ENCODE results near the gene NEDD4. TPM values are rescaled to one million over a fixed set of nuclear protein-coding genes. Genes with fewer than 3 reads are reported as not detected.

The NEDD4 gene
- total RNA-seq, 1 donor from 2014 or later, result 24.1 TPM

DNA sequence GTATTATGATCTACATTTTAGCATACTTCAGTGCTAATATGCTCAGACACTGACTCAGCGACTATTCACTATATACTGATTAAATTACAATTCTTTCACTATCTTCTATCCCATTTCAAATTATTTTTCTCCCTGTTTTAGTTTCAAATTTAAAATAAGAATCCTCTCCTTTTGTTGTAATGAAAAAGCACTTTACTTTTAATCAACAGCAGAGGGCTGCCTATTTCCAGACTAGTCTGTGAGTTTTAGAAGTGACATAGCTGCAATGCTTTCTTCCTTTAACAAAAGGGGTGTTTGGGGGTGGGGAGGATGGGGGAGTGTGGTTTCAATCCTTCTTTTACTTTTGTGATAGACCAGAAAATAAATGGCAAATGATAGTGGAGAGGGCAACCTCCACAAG is 2.4 kb downstream of the NEDD4 start:
- H3K27ac Mint-ChIP-seq (ENCODE audit: unreplicated experiment), result no peak overlapping the region
- H3K4me1 Mint-ChIP-seq (ENCODE audit: unreplicated experiment), result peaks cover 34% of the 10 kb centered on the region
- TF ChIP-seq, protein P1, sequence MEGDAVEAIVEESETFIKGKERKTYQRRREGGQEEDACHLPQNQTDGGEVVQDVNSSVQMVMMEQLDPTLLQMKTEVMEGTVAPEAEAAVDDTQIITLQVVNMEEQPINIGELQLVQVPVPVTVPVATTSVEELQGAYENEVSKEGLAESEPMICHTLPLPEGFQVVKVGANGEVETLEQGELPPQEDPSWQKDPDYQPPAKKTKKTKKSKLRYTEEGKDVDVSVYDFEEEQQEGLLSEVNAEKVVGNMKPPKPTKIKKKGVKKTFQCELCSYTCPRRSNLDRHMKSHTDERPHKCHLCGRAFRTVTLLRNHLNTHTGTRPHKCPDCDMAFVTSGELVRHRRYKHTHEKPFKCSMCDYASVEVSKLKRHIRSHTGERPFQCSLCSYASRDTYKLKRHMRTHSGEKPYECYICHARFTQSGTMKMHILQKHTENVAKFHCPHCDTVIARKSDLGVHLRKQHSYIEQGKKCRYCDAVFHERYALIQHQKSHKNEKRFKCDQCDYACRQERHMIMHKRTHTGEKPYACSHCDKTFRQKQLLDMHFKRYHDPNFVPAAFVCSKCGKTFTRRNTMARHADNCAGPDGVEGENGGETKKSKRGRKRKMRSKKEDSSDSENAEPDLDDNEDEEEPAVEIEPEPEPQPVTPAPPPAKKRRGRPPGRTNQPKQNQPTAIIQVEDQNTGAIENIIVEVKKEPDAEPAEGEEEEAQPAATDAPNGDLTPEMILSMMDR (IDR thresholded peaks at IDR 0.05), result peak; percentile 21
- no peaks in the 10 kb centered on the region for H3K27me3 Mint-ChIP-seq (ENCODE audit: unreplicated experiment)
- H3K4me3 Mint-ChIP-seq (ENCODE audit: unreplicated experiment), result peak overlapping the region; percentile 7
- H3K9me3 Mint-ChIP-seq (ENCODE audit: unreplicated experiment), result peaks cover 2% of the 10 kb centered on the region
- no peak for DNase-seq (ENCODE audit: extremely low spot score, unreplicated experiment)
- H3K36me3 Mint-ChIP-seq (ENCODE audit: unreplicated experiment), result peaks cover 3% of the 10 kb centered on the region

DNA sequence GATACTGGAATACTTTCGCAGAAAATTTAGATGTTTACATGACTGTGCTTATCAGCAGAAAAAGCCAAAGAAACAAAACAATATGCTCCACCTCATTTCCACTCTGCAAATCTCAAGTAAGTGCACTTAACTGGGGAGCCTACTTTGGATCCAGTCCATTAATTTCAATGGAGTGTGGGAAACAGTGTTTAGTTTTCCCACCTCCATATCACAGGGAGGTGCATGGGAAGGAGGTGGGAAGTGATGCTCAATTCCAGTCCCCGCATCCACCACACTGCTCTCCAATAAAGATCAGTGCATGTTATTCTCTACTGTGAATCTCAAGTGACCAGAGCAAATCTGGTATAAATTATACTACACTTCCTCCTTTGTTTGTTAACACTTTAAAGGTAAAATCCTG is 2.9 kb downstream of the NEDD4 start:
- TF ChIP-seq, protein P1 (IDR thresholded peaks at IDR 0.05), result no peak
- Mint-ChIP-seq H3K36me3 (ENCODE audit: unreplicated experiment) (peaks cover 6% of the 10 kb centered on the region), H3K4me1 (ENCODE audit: unreplicated experiment) (peaks cover 34% of the 10 kb centered on the region), H3K27ac (ENCODE audit: unreplicated experiment) (peak overlapping the region; percentile 6), H3K4me3 (ENCODE audit: unreplicated experiment) (no peak overlapping the region), H3K9me3 (ENCODE audit: unreplicated experiment) (peaks cover 4% of the 10 kb centered on the region), H3K27me3 (ENCODE audit: unreplicated experiment) (no peaks in the 10 kb centered on the region)
- no peak for DNase-seq (ENCODE audit: extremely low spot score, unreplicated experiment)

DNA sequence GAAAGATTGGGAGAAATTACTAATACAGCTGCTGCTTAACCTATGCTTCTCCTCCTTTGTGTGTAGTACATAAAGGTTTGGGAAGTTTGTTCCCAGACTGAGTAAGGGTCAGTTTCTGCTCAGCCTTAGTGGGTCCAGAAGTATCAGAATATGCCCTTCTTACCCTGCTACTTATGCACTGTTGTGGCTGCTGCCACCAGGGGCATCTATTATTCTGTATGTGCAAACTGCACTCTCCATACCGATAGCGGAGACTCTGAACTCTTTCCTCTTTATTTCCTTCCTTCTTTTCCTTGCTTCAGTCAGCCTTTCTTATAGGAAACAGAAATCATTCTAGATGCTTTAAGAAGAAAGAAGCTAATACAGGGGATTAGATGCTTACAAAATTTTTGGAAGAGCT is 4.0 kb downstream of the NEDD4 start:
- Mint-ChIP-seq H3K27me3 (ENCODE audit: unreplicated experiment) (no peaks in the 10 kb centered on the region), H3K9me3 (ENCODE audit: unreplicated experiment) (peaks cover 4% of the 10 kb centered on the region), H3K27ac (ENCODE audit: unreplicated experiment) (no peak overlapping the region), H3K4me1 (ENCODE audit: unreplicated experiment) (peaks cover 33% of the 10 kb centered on the region), H3K4me3 (ENCODE audit: unreplicated experiment) (no peak overlapping the region), H3K36me3 (ENCODE audit: unreplicated experiment) (peaks cover 9% of the 10 kb centered on the region)
- no peak for DNase-seq (ENCODE audit: extremely low spot score, unreplicated experiment)
- TF ChIP-seq, protein P1 (IDR thresholded peaks at IDR 0.05), result no peak

DNA sequence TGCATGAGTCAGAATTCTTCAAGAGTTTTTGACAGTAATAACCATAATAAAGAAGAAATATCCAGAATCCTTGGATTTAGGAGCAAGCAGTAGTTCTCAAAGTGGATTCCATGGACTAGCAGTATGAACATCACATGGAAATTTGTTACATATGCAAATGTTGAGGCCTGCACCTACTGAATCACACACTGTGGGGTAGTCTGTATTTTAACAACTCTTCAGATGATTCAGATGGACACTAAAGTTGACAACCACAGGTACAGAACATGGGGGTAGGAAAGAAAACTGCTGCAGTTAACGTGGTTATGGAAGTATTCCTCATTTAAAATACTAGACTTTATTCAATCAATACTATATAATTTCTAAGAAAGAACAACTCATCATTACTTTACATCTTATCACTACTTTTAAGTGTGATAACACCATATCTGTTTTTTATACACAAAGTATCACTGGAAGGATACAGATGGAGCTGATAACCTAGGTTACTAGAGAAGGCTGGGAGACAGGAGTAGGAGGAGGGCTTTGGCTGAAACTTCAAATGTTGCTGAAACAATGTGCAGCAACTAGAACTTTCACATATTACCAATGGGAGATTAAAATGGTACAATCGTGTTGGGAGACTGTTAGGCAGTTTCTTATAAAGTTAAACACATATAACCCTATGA is 11.7 kb downstream of the NEDD4 start:
- TF ChIP-seq, protein P1 (IDR thresholded peaks at IDR 0.05), result no peak
- peaks cover 14% of the 10 kb centered on the region for H3K36me3 Mint-ChIP-seq (ENCODE audit: unreplicated experiment)
- H3K27me3 Mint-ChIP-seq (ENCODE audit: unreplicated experiment), result no peaks in the 10 kb centered on the region
- peaks cover 8% of the 10 kb centered on the region for H3K9me3 Mint-ChIP-seq (ENCODE audit: unreplicated experiment)
- H3K27ac Mint-ChIP-seq (ENCODE audit: unreplicated experiment), result no peak overlapping the region
- H3K4me1 Mint-ChIP-seq (ENCODE audit: unreplicated experiment), result peaks cover 30% of the 10 kb centered on the region
- H3K4me3 Mint-ChIP-seq (ENCODE audit: unreplicated experiment), result no peak overlapping the region
- no peak for DNase-seq (ENCODE audit: extremely low spot score, unreplicated experiment)

DNA sequence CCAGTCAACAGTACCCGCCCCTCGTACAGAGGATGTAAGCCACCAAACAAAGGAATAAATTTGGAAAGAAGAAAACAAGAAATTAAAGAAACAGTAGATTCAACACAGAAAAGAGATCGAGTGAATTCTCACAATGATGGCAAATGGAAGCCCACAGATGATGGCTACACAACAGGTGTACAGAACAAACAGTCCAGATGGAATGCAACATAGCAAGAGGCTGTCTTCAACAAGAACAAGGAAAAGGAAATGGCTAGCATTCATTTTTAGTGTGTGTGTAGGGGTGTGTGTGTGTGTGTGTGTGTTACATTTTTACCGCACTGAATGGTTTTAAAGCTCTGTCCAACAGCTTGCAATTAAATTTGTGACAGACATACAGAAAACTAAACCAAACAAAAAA is 12.9 kb downstream of the NEDD4 start:
- Mint-ChIP-seq H3K36me3 (ENCODE audit: unreplicated experiment) (peaks cover 11% of the 10 kb centered on the region), H3K27me3 (ENCODE audit: unreplicated experiment) (no peaks in the 10 kb centered on the region), H3K9me3 (ENCODE audit: unreplicated experiment) (peaks cover 3% of the 10 kb centered on the region), H3K4me1 (ENCODE audit: unreplicated experiment) (peaks cover 30% of the 10 kb centered on the region), H3K4me3 (ENCODE audit: unreplicated experiment) (no peak overlapping the region), H3K27ac (ENCODE audit: unreplicated experiment) (no peak overlapping the region)
- TF ChIP-seq, protein P1 (IDR thresholded peaks at IDR 0.05), result no peak
- DNase-seq (ENCODE audit: extremely low spot score, unreplicated experiment), result no peak

Measured in osteocyte (in vitro differentiated cells).